Endothelial cell of umbilical vein (primary cell): ENCODE results near the gene GLRA1. TPM values are rescaled to one million over a fixed set of nuclear protein-coding genes. Genes with fewer than 3 reads are reported as not detected.

Experiments
- BruUV-seq: library from RNA; stranded (reverse); fragments of 400-500 nt; replicated peaks from 2 replicates; lab custom pipeline; 2021; lab: Mats Ljungman, UMichigan
- CTCF ChIA-PET: fragments of 300-600, 350-600 bp; sonication (Branson Sonifier 250); formaldehyde crosslinking; loops from one replicate; lab custom pipeline; 2021; ENCODE audit warnings: antibody characterized with exemption, inconsistent platforms; lab: Charles Lee
- POLR2A ChIA-PET: fragments of 300-600, 350-600 bp; sonication (Branson Sonifier 250); formaldehyde crosslinking; loops from one replicate; lab custom pipeline; 2021; ENCODE audit warnings: antibody characterized with exemption, inconsistent platforms; lab: Charles Lee
- DNase-seq: peaks from one replicate; pipeline ENCODE4 v3.0.0-alpha.2; 2011; ENCODE audit warnings: low read depth, low spot score
- FAIRE-seq: peaks from 2 replicates; lab custom pipeline; 2011; peaks lifted over from hg19 to GRCh38; lab: Jason Lieb, UNC
- H2AFZ ChIP-seq: 2 replicates; pipeline ENCODE4 v1.6.0; 2012; ENCODE audit warnings: low read depth, low read length, control low read depth, inconsistent platforms
- H3K27ac ChIP-seq: 2 replicates; pipeline ENCODE4 v1.5.1; 2011; ENCODE audit warnings: low read depth, mild to moderate bottlenecking, control low read depth, low read length, moderate library complexity; ENCODE audit not compliant: insufficient read depth
- H3K27me3 ChIP-seq, 2 experiments: 2 replicates each; pipeline versions ENCODE4 v1.6.0 to v1.6.1; 2011; ENCODE audit warnings: low read length in 2 of 2, mixed read lengths in 1 of 2; ENCODE audit not compliant: control insufficient read depth in 2 of 2, insufficient read depth in 2 of 2
- H3K36me3 ChIP-seq, 2 experiments: 2 replicates in 1 of 2; 3 replicates in 1 of 2; pipeline ENCODE4 v1.5.1; 2011; ENCODE audit warnings: low read length in 2 of 2, mild to moderate bottlenecking in 1 of 2, moderate library complexity in 1 of 2; ENCODE audit not compliant: control insufficient read depth in 2 of 2, insufficient read depth in 2 of 2; ENCODE audit errors: extremely low read depth in 1 of 2
- H3K4me1 ChIP-seq: 3 replicates; pipeline ENCODE4 v1.5.1; 2011; ENCODE audit warnings: mild to moderate bottlenecking, low read length; ENCODE audit not compliant: control insufficient read depth, insufficient read depth; ENCODE audit errors: extremely low read depth
- H3K4me2 ChIP-seq: 2 replicates; pipeline ENCODE4 v1.6.1; 2011; ENCODE audit warnings: low read length, control low read depth, mixed read lengths; ENCODE audit not compliant: insufficient read depth
- H3K4me3 ChIP-seq, 3 experiments: fragments of 200-600 bp in 1 of 3; sonication (generic), shearing (Covaris generic) in 1 of 3; replicated peaks in 1 of 3; 2 replicates each; pipeline ENCODE4 v1.5.1; 2011 to 2016; ENCODE audit warnings: control low read depth in 3 of 3, low read length in 3 of 3, mild to moderate bottlenecking in 2 of 3, inconsistent platforms in 1 of 3, low read depth in 1 of 3, moderate library complexity in 1 of 3; ENCODE audit not compliant: insufficient read depth in 1 of 3
- H3K79me2 ChIP-seq: 2 replicates; pipeline ENCODE4 v1.6.0; 2012; ENCODE audit warnings: low read length, inconsistent platforms; ENCODE audit not compliant: control insufficient read depth, insufficient read depth
- H3K9ac ChIP-seq: replicated peaks from 2 replicates; pipeline ENCODE3; 2011; ENCODE audit warnings: low read length, control low read depth; ENCODE audit not compliant: insufficient read depth; ENCODE audit errors: extremely low read depth
- H3K9me1 ChIP-seq: replicated peaks from 3 replicates; pipeline ENCODE4 v1.6.0; 2011; ENCODE audit warnings: mild to moderate bottlenecking, low read length; ENCODE audit not compliant: control insufficient read depth, insufficient read depth; ENCODE audit errors: extremely low read depth
- H3K9me3 ChIP-seq: replicated peaks from 2 replicates; pipeline ENCODE4 v1.5.1; 2012; ENCODE audit warnings: low read length, inconsistent platforms; ENCODE audit not compliant: control insufficient read depth, insufficient read depth
- H4K20me1 ChIP-seq: replicated peaks from 2 replicates; pipeline ENCODE3; 2011; ENCODE audit warnings: mild to moderate bottlenecking, low read length; ENCODE audit not compliant: control insufficient read depth, insufficient read depth; ENCODE audit errors: extremely low read depth
- CTCF ChIP-seq, 2 donors: IDR thresholded peaks; 1 replicate in 1 of 2; 2 replicates in 1 of 2; pipeline ENCODE4 v1.5.1; 2011; ENCODE audit warnings: low read length in 2 of 2, mild to moderate bottlenecking in 2 of 2, moderate library complexity in 2 of 2, control low read depth in 1 of 2, inconsistent platforms in 1 of 2, low read depth in 1 of 2; ENCODE audit not compliant: insufficient read depth in 1 of 2; ENCODE audit errors: extremely low read depth in 1 of 2
- EZH2 ChIP-seq: IDR thresholded peaks from 2 replicates; pipeline ENCODE4 v1.6.1; 2012; ENCODE audit warnings: borderline replicate concordance, low read depth, mild to moderate bottlenecking, moderate library complexity, low read length, inconsistent platforms; ENCODE audit not compliant: severe bottlenecking
- FOS ChIP-seq: IDR thresholded peaks from 2 replicates; pipeline ENCODE4 v1.6.1; 2011; ENCODE audit warnings: mild to moderate bottlenecking, low read length, moderate library complexity, borderline replicate concordance; ENCODE audit not compliant: insufficient read depth
- GATA2 ChIP-seq: IDR thresholded peaks from 2 replicates; pipeline ENCODE4 v1.7.0; 2011; ENCODE audit warnings: low read depth, mild to moderate bottlenecking, moderate library complexity, mixed read lengths, low read length; ENCODE audit not compliant: insufficient read length, insufficient read depth
- JUN ChIP-seq: IDR thresholded peaks from 2 replicates; pipeline ENCODE4 v1.6.1; 2011; ENCODE audit warnings: borderline replicate concordance, low read depth; ENCODE audit not compliant: insufficient read length, insufficient read depth
- MAX ChIP-seq: IDR thresholded peaks from 2 replicates; pipeline ENCODE4 v1.6.1; 2011; ENCODE audit not compliant: insufficient read depth, insufficient read length
- MYC ChIP-seq: IDR thresholded peaks from one replicate; pipeline ENCODE4 v1.6.1; 2011; ENCODE audit warnings: mild to moderate bottlenecking, low read depth, low read length
- POLR2A ChIP-seq: IDR thresholded peaks from 2 replicates; pipeline ENCODE4 v1.6.1; 2012; ENCODE audit warnings: low read depth, mild to moderate bottlenecking, control low read depth, low read length
- POLR2AphosphoS5 ChIP-seq: IDR thresholded peaks from 2 replicates; pipeline ENCODE4 v1.6.1; 2012; ENCODE audit warnings: low read depth, mild to moderate bottlenecking, control low read depth, low read length, moderate library complexity; ENCODE audit not compliant: insufficient read depth
- dilution Hi-C: fragments of 300-500 bp; cut with MboI; formaldehyde crosslinking; loops from one replicate; pipeline ENCODE4 v1.15.0; 2019; ENCODE audit warnings: low sequenced_read_pairs; ENCODE audit not compliant: extremely low pct_ligation_motif_present
- intact Hi-C: fragments of 100-400 bp; cut with micrococcal nuclease; formaldehyde crosslinking; loops from one replicate; pipeline ENCODE4 v1.10.0; 2022
- polyA plus RNA-seq, 4 experiments: library from polyadenylated mRNA; depleted of rRNA in 3 of 4; stranded (reverse) in 3 of 4; unstranded in 1 of 4; fragments of >200 nt; gene quantifications; 2 replicates each; pipeline versions ENCODE4 v1.2.1 to v1.2.3, GENCODE V29; 2011 to 2012; ENCODE audit warnings: missing spikeins in 1 of 4
- total RNA-seq: library from RNA; stranded (reverse); gene quantifications from 2 replicates; pipeline ENCODE4 v1.2.3, GENCODE V29; 2021

Gene GLRA1
- total and polyA plus RNA-seq, 2 donors (not counting 3 experiments of a cell fraction or from before 2014, with no cell fraction given), result not detected

GRCh38 chr5:151890299-151890698 lies 34.4 kb downstream of the GLRA1 start:
- Histone ChIP-seq H3K9me3 (no peaks in the 10 kb centered on the region), H3K4me2 (no peak overlapping the region), H4K20me1 (no peaks in the 10 kb centered on the region), H3K27me3 (no peaks in the 10 kb centered on the region), H3K27ac (no peak overlapping the region), H2AFZ (no peak overlapping the region), H3K4me1 (no peaks in the 10 kb centered on the region), H3K4me3 (no peak overlapping the region), H3K79me2 (no peaks in the 10 kb centered on the region), H3K9me1 (no peaks in the 10 kb centered on the region), H3K36me3 (no peaks in the 10 kb centered on the region), H3K9ac (no peak overlapping the region)
- intact Hi-C loops, result no loop called here
- no TSS peak for BruUV-seq
- FAIRE-seq, result no peak
- POLR2A ChIA-PET, result no interaction called here
- dilution Hi-C loops, result no loop called here
- TF ChIP-seq EZH2, result no peak
- TF ChIP-seq GATA2, result no peak
- TF ChIP-seq CTCF (IDR thresholded peaks at IDR 0.05; ENCODE audit: extremely low read depth in 1 of 2, insufficient read depth in 1 of 2, low read depth in 1 of 2, low read length in 2 of 2), result no peak
- no peak for TF ChIP-seq FOS
- no peak for TF ChIP-seq JUN
- no peak for TF ChIP-seq MYC
- TF ChIP-seq POLR2AphosphoS5, result no peak
- no peak for TF ChIP-seq MAX
- no peak for TF ChIP-seq POLR2A
- no peak for DNase-seq
- CTCF ChIA-PET, result no interaction called here
